ENCODE results near the gene C6orf89.

DNA sequence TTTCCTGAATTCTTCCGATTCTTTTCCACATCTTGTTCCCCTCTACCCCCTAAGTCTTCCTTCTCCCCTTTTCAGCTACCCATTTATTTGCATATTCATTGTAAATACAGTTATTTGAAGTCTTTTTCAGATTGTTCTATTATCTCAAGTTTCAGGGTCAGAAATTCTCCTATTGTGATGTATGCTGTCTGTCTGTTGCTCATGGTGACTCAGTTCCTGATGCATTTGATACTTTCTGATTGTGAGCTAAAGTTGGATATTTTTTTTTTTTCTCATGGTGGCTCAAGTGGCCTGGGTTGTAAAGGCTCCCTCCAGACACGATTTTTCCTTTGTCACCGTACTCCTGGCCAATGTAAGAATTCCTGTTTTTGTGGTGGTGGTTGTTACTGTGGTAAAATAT, 63.9 kb downstream of the C6orf89 start:
- TF ChIP-seq EP300 (IDR thresholded peaks at IDR 0.05): no peak
- TF ChIP-seq, protein P1, sequence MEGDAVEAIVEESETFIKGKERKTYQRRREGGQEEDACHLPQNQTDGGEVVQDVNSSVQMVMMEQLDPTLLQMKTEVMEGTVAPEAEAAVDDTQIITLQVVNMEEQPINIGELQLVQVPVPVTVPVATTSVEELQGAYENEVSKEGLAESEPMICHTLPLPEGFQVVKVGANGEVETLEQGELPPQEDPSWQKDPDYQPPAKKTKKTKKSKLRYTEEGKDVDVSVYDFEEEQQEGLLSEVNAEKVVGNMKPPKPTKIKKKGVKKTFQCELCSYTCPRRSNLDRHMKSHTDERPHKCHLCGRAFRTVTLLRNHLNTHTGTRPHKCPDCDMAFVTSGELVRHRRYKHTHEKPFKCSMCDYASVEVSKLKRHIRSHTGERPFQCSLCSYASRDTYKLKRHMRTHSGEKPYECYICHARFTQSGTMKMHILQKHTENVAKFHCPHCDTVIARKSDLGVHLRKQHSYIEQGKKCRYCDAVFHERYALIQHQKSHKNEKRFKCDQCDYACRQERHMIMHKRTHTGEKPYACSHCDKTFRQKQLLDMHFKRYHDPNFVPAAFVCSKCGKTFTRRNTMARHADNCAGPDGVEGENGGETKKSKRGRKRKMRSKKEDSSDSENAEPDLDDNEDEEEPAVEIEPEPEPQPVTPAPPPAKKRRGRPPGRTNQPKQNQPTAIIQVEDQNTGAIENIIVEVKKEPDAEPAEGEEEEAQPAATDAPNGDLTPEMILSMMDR (IDR thresholded peaks at IDR 0.05): no peak
- no peak for TF ChIP-seq POLR2A (IDR thresholded peaks at IDR 0.05)
- TF ChIP-seq POLR2AphosphoS5 (IDR thresholded peaks at IDR 0.05): no peak
